Tibial nerve (tissue), 4 donors: ENCODE data around the gene HTR5A.

ENCODE experiments used
- CTCF ChIP-seq, 5 experiments: fragments of 200-600 bp in 3 of 5; fragments of 450-650 bp in 2 of 5; sonication (generic) in 3 of 5; IDR thresholded peaks; one replicate each; pipeline ENCODE4 v1.5.1; 2016 to 2019; ENCODE audit warnings: antibody characterized with exemption in 5 of 5, mild to moderate bottlenecking in 3 of 5, moderate library complexity in 2 of 5
- EP300 ChIP-seq, 2 donors: sonication (generic); formaldehyde crosslinking; IDR thresholded peaks; one replicate each; pipeline ENCODE4 v1.6.1; 2017; ENCODE audit warnings: antibody characterized with exemption in 2 of 2, mild to moderate bottlenecking in 1 of 2
- POLR2A ChIP-seq, 2 donors: fragments of 450-650 bp; IDR thresholded peaks; one replicate each; pipeline ENCODE4 v1.6.1; 2017; ENCODE audit warnings: antibody characterized with exemption in 2 of 2, mild to moderate bottlenecking in 2 of 2, moderate library complexity in 2 of 2

GRCh38 chr7:155069992-155070751 is at the start of gene HTR5A:
- TF ChIP-seq EP300 (IDR thresholded peaks at IDR 0.05) (no peak), CTCF (IDR thresholded peaks at IDR 0.05) (no peak), POLR2A (IDR thresholded peaks at IDR 0.05) (no peak)
